Cardiac muscle cell (in vitro differentiated cells and primary cell): Measurements from ENCODE around the gene TKT. TPM values are rescaled to one million over a fixed set of nuclear protein-coding genes. Genes with fewer than 3 reads are reported as not detected.
A peak's percentile ranks its signal among the peaks of the same experiment; 100 is the strongest.

ENCODE experiments used
- DNase-seq, 2 donors: peaks; one replicate each; pipeline versions ENCODE4 v3.0.0 to v3.0.0-alpha.2; 2010 to 2017; ENCODE audit warnings: low read depth in 1 of 2, low spot score in 1 of 2
- H3K27ac ChIP-seq: fragments of 200-600 bp; sonication (generic); 2 replicates; pipeline ENCODE4 v1.5.1; 2016
- H3K27me3 ChIP-seq: fragments of 200-600 bp; sonication (generic); 2 replicates; pipeline ENCODE4 v1.6.0; 2016; ENCODE audit warnings: control low read depth
- H3K36me3 ChIP-seq: fragments of 200-600 bp; sonication (generic); 2 replicates; pipeline ENCODE4 v1.5.1; 2016; ENCODE audit warnings: control low read depth
- H3K4me1 ChIP-seq: fragments of 200-600 bp; sonication (generic); 2 replicates; pipeline ENCODE4 v1.8.1; 2017; ENCODE audit warnings: low read depth, mild to moderate bottlenecking, mixed run types
- H3K4me3 ChIP-seq: fragments of 200-600 bp; sonication (generic); 2 replicates; pipeline ENCODE4 v1.5.1; 2016; ENCODE audit warnings: mild to moderate bottlenecking
- H3K9me3 ChIP-seq: fragments of 200-600 bp; sonication (generic); 2 replicates; pipeline ENCODE4 v1.5.1; 2017; ENCODE audit warnings: low read depth, mild to moderate bottlenecking, control low read depth
- polyA plus RNA-seq: library from polyadenylated mRNA; unstranded; fragments of >200 nt; fragmentation: Nextera tagmentation; extraction: Ambion mirVana; gene quantifications from 2 replicates; pipeline ENCODE4 v1.2.1, GENCODE V29; 2016
- total RNA-seq: library from RNA; depleted of rRNA; stranded (reverse); fragments of >200 nt; gene quantifications from 2 replicates; pipeline ENCODE4 v1.2.3, GENCODE V29; 2016
- TF ChIP-seq, protein P1 (sequence below): IDR thresholded peaks from 2 replicates; pipeline ENCODE4 v1.5.1; 2012; ENCODE audit warnings: low read depth, mild to moderate bottlenecking, low read length

The TKT gene
- total and polyA plus RNA-seq, 2 experiments from 2014 or later = 70.9 to 119 TPM

DNA sequence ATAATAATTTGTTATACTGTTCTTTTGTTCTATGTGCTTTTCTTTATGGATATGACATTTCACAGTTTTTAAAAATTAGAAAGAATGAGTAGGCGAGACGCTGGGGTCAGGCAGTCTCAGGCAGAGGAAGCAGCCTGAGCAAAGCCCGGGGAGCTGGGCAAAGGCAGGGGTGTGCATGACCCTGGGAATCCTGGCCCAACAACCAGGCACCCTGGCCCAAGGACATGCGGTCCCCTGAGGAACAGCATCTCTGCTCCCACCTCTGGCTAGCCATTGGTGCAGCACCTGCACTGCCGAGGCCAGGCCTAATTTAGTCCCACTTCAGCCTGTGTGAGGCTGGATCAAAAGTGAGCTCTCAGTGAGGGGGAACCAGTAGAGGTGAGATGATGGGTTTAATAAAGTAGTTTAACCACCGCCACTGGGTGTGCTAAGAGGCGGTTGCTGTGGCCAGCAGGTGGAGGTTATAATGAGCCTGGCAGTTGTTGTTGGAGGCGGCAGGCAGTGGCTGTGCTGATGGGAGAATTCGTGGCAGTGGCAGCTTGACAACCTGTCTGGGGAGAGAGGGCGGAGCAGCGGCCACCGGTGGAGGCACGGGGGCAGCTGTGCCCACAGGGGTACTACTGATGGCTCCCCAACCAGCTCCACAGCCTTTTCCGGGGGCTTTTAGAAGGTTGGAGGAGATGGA, 53.3 kb downstream of the TKT start:
- no peaks in the 10 kb centered on the region for H3K4me1 ChIP-seq
- H3K4me3 ChIP-seq = no peak overlapping the region
- TF ChIP-seq, protein P1, sequence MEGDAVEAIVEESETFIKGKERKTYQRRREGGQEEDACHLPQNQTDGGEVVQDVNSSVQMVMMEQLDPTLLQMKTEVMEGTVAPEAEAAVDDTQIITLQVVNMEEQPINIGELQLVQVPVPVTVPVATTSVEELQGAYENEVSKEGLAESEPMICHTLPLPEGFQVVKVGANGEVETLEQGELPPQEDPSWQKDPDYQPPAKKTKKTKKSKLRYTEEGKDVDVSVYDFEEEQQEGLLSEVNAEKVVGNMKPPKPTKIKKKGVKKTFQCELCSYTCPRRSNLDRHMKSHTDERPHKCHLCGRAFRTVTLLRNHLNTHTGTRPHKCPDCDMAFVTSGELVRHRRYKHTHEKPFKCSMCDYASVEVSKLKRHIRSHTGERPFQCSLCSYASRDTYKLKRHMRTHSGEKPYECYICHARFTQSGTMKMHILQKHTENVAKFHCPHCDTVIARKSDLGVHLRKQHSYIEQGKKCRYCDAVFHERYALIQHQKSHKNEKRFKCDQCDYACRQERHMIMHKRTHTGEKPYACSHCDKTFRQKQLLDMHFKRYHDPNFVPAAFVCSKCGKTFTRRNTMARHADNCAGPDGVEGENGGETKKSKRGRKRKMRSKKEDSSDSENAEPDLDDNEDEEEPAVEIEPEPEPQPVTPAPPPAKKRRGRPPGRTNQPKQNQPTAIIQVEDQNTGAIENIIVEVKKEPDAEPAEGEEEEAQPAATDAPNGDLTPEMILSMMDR = no peak
- DNase-seq = no peak
- H3K27me3 ChIP-seq = peaks cover 16% of the 10 kb centered on the region
- no peaks in the 10 kb centered on the region for H3K9me3 ChIP-seq
- no peaks in the 10 kb centered on the region for H3K36me3 ChIP-seq
- H3K27ac ChIP-seq = no peak overlapping the region

- Histone ChIP-seq H3K36me3 (no peaks in the 10 kb centered on the region), H3K4me1 (no peaks in the 10 kb centered on the region), H3K9me3 (no peaks in the 10 kb centered on the region), H3K27me3 (peaks cover 16% of the 10 kb centered on the region), H3K27ac (no peak overlapping the region), H3K4me3 (no peak overlapping the region)
- TF ChIP-seq, protein P1 = no peak
- no peak for DNase-seq
Measured at GRCh38 chr3:53200501-53201498, 55.0 kb downstream of the TKT start.

- no peak for DNase-seq
- TF ChIP-seq, protein P1 = no peak
- no peak overlapping the region for H3K27ac ChIP-seq
- H3K4me1 ChIP-seq = no peaks in the 10 kb centered on the region
- H3K4me3 ChIP-seq = no peak overlapping the region
- no peaks in the 10 kb centered on the region for H3K9me3 ChIP-seq
- peaks cover 22% of the 10 kb centered on the region for H3K27me3 ChIP-seq
- no peaks in the 10 kb centered on the region for H3K36me3 ChIP-seq
Measured at GRCh38 chr3:53199834-53200233, 56.0 kb downstream of the TKT start.

- Histone ChIP-seq H3K36me3 (no peaks in the 10 kb centered on the region), H3K9me3 (no peaks in the 10 kb centered on the region), H3K4me3 (no peak overlapping the region), H3K27me3 (peaks cover 19% of the 10 kb centered on the region), H3K4me1 (no peaks in the 10 kb centered on the region), H3K27ac (no peak overlapping the region)
- TF ChIP-seq, protein P1 = no peak
- DNase-seq = no peak
Measured at GRCh38 chr3:53198996-53199395, 56.8 kb downstream of the TKT start.

DNA sequence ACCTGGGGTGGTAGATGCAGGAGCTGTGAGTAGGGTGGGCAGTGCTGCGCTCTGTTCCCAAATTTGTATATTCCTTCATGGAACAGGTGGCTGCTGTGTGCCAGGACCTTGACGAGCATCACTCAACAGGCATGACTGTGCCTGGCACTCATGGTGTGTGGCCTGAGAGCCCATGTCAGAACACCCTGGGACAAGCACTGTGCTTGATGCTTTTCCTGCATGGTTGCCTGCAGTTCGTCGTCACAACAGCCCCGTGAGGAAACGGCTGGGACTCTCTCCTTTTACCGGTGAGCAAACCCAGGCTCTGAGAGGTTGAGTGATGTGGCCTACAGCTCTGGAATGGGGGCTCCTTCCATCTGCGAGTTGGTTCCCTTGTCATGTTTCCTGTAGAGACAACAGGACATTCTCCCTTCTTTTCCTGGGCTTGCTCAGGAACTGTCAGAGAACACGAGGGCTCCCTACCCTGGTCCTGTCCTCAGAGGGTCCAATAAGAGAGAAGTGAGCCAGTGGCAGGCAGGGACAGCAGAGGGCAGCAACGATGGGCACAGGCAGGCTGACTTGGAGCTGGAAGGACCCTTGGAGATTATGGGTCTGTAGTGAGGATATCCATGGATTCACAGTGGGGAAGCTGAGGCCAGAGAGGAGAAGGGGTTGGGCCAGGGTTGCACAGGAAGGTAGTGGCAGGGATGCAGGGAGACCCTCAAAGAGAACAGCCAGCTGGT, 57.4 kb downstream of the TKT start:
- DNase-seq = peak in 1 of 2 donors; percentile 26
- H3K4me1 ChIP-seq = no peaks in the 10 kb centered on the region
- peaks cover 21% of the 10 kb centered on the region for H3K27me3 ChIP-seq
- TF ChIP-seq, protein P1 = peak; percentile 15
- no peaks in the 10 kb centered on the region for H3K36me3 ChIP-seq
- H3K9me3 ChIP-seq = no peaks in the 10 kb centered on the region
- H3K4me3 ChIP-seq = no peak overlapping the region
- H3K27ac ChIP-seq = no peak overlapping the region
